Activated CD8-positive, alpha-beta memory T cell treated with anti-CD3 and anti-CD28 coated beads, Interleukin-2, amount 50 U/mL, for 1 hour (primary cell): ENCODE data around the gene SSC5D.

Experiments used
- DNase-seq: peaks from one replicate; pipeline ENCODE4 v3.0.0-alpha.2; 2020; ENCODE audit errors: extremely low read depth

Gene SSC5D

GRCh38 chr19:55473225-55474012, 14.8 kb upstream of the SSC5D start:
- no peak for DNase-seq

- no peak for DNase-seq
Measured at GRCh38 chr19:55474269-55475265, 13.7 kb upstream of the SSC5D start.

- DNase-seq: peak; percentile 97
Measured at GRCh38 chr19:55476100-55476775, 12.0 kb upstream of the SSC5D start, which contains the start of gene ZNF628. TSS of gene ZNF628 (plus strand) at chr19:55476617. CDS start at chr19:55479911, 3,294 bp downstream.

- DNase-seq: no peak
Measured at GRCh38 chr19:55477905-55478304, 10.3 kb upstream of the SSC5D start.

GRCh38 chr19:55478364-55478763, 9.9 kb upstream of the SSC5D start:
- DNase-seq: no peak

- no peak for DNase-seq
Measured at GRCh38 chr19:55479045-55479444, 9.2 kb upstream of the SSC5D start.

GRCh38 chr19:55479451-55480230, 8.6 kb upstream of the SSC5D start:
- no peak for DNase-seq

GRCh38 chr19:55481148-55481793, 7.0 kb upstream of the SSC5D start:
- DNase-seq: no peak

GRCh38 chr19:55481794-55482155, 6.5 kb upstream of the SSC5D start:
- DNase-seq: no peak

- no peak for DNase-seq
Measured at GRCh38 chr19:55482156-55482961, 5.9 kb upstream of the SSC5D start.

- DNase-seq: no peak
Measured at GRCh38 chr19:55482967-55483705, 5.1 kb upstream of the SSC5D start.

GRCh38 chr19:55483706-55484592, 4.3 kb upstream of the SSC5D start:
- DNase-seq: no peak

- no peak for DNase-seq
Measured at GRCh38 chr19:55484593-55485438, 3.4 kb upstream of the SSC5D start, which contains the start of gene NAT14. TSS of gene NAT14 (plus strand) at chr19:55485188. CDS start at chr19:55485709, 521 bp downstream.

GRCh38 chr19:55485439-55486011, 2.7 kb upstream of the SSC5D start:
- DNase-seq: no peak

- DNase-seq: no peak
Measured at GRCh38 chr19:55486043-55486970, 1.9 kb upstream of the SSC5D start.
